ENCODE measurements around the gene LGALS7B. TPM values are rescaled to one million over a fixed set of nuclear protein-coding genes. Genes with fewer than 3 reads are reported as not detected.

The LGALS7B gene
- total and polyA plus RNA-seq, 2 of the 4 experiments (the other 2 are of a cell fraction), result not detected

GRCh38 chr19:38742296-38742695 is 46.7 kb upstream of the LGALS7B start:
- CTCF ChIA-PET, result no interaction called here
- Histone ChIP-seq H3K56ac (ENCODE audit: extremely low read depth, insufficient read depth, low read length) (no peak overlapping the region), H3K79me1 (ENCODE audit: low read depth in 1 of 2, low read length in 2 of 2) (no peaks in the 10 kb centered on the region), H3K27ac (ENCODE audit: insufficient read depth, low read length) (no peak overlapping the region), H3K9ac (ENCODE audit: low read depth, low read length) (no peak overlapping the region), H4K20me1 (ENCODE audit: insufficient read depth, low read length) (no peaks in the 10 kb centered on the region), H2AFZ (replicated peaks; ENCODE audit: low read length, poor library complexity) (no peak overlapping the region), H3K27me3 (ENCODE audit: control insufficient read depth, insufficient read depth, low read length) (no peaks in the 10 kb centered on the region; the same call in 1 of the 2 replicates), H2AK5ac (ENCODE audit: low read depth, low read length) (no peak overlapping the region), H3K18ac (ENCODE audit: low read depth, low read length) (no peak overlapping the region), H2AK9ac (replicated peaks; ENCODE audit: low read depth, low read length, poor library complexity) (no peak overlapping the region), H2BK120ac (ENCODE audit: low read depth, low read length) (no peak overlapping the region), H4K8ac (ENCODE audit: low read depth in 2 of 2, low read length in 2 of 2) (no peak overlapping the region), H3K9me3 (ENCODE audit: control insufficient read depth, insufficient read depth, low read length) (no peaks in the 10 kb centered on the region), H2BK5ac (ENCODE audit: low read depth, low read length, poor library complexity, severe bottlenecking) (no peak overlapping the region), H3K9me1 (ENCODE audit: insufficient read depth, low read length) (no peaks in the 10 kb centered on the region), H2BK15ac (ENCODE audit: low read depth, low read length) (no peak overlapping the region), H3K4ac (ENCODE audit: low read depth, low read length) (no peak overlapping the region), H3K14ac (replicated peaks; ENCODE audit: low read depth, low read length) (no peak overlapping the region), H3K4me3 (ENCODE audit: insufficient read depth, low read depth, low read length) (no peak overlapping the region), H3K23ac (ENCODE audit: low read depth, low read length) (no peak overlapping the region), H4K5ac (ENCODE audit: low read depth, low read length) (no peak overlapping the region), H3K4me1 (ENCODE audit: control insufficient read depth, insufficient read depth, low read length) (no peaks in the 10 kb centered on the region), H3K4me2 (ENCODE audit: low read depth, low read length) (no peak overlapping the region), H4K91ac (ENCODE audit: insufficient read depth, low read depth, low read length) (no peak overlapping the region), H3K36me3 (ENCODE audit: control insufficient read depth, insufficient read depth, low read length) (no peaks in the 10 kb centered on the region), H2BK20ac (ENCODE audit: low read depth, low read length) (no peak overlapping the region)
- TF ChIP-seq SMC3 (IDR thresholded peaks at IDR 0.05; ENCODE audit: low read depth, low read length) (no peak), MAFK (IDR thresholded peaks at IDR 0.05; ENCODE audit: low read depth, low read length) (no peak), BHLHE40 (IDR thresholded peaks at IDR 0.05; ENCODE audit: low read depth, low read length) (no peak), FOS (IDR thresholded peaks at IDR 0.05; ENCODE audit: low read depth, low read length) (no peak), CEBPB (IDR thresholded peaks at IDR 0.05; ENCODE audit: low read depth, low read length) (no peak), RFX5 (IDR thresholded peaks at IDR 0.05; ENCODE audit: low read depth, low read length) (no peak), CHD1 (IDR thresholded peaks at IDR 0.05; ENCODE audit: low read depth, low read length) (no peak), POLR2A (IDR thresholded peaks at IDR 0.05; ENCODE audit: low read depth, low read length) (no peak), NFE2L2 (IDR thresholded peaks at IDR 0.05; ENCODE audit: low read depth, low read length) (no peak), MAZ (IDR thresholded peaks at IDR 0.05; ENCODE audit: borderline replicate concordance, low read depth, low read length) (no peak), RAD21 (IDR thresholded peaks at IDR 0.05; ENCODE audit: low read length) (no peak), USF2 (IDR thresholded peaks at IDR 0.05; ENCODE audit: low read depth, low read length) (no peak), CTCF (conservative IDR thresholded peaks at IDR 0.05; ENCODE audit: low read depth, low read length) (no peak), MXI1 (IDR thresholded peaks at IDR 0.05; ENCODE audit: borderline replicate concordance, low read depth, low read length) (no peak), RCOR1 (IDR thresholded peaks at IDR 0.05; ENCODE audit: insufficient replicate concordance, low read length) (no peak), ELK1 (IDR thresholded peaks at IDR 0.05; ENCODE audit: borderline replicate concordance, low read depth, low read length) (no peak)
- POLR2A ChIA-PET (ENCODE audit: unreplicated experiment), result no interaction called here
- WGBS, 2 experiments (ENCODE audit: extremely low coverage in 2 of 2, insufficient read length in 1 of 2), result 98% methylated on average over 6 of the region's 9 CpGs; no CpG with 5 or more reads in 1 of the 2 experiments
- intact Hi-C loops (cut with micrococcal nuclease), result no loop called here
- no TSS peak for BruUV-seq (replicated peaks)
- ATAC-seq (ENCODE audit: low read depth) (no peak), DNase-seq (no peak)
- dilution Hi-C loops (cut with HindIII; ENCODE audit: low sequenced_read_pairs, unreplicated experiment), result no loop called here
- in situ Hi-C loops (cut with MboI; ENCODE audit: low sequenced_read_pairs), result loop anchor here (25.0 kb wide), 1 partner anchor 170 kb away; the partner anchor contains the start of gene CCER2
